ENCODE measurements around the gene ZNF574.

GRCh38 chr19:42111384-42111783 lies 35.4 kb downstream of the ZNF574 start:
- TF ChIP-seq CTCF (IDR thresholded peaks at IDR 0.05) (no peak), POLR2A (IDR thresholded peaks at IDR 0.05) (no peak)

All from adrenal gland (tissue), 5 donors.